Stimulated activated naive CD8-positive, alpha-beta T cell treated with anti-CD3 and anti-CD28 coated beads, Interleukin-15, Interleukin-2, amounts not matched to agents 100 ng/mL and 50 ng/mL, for 24 hours (primary cell): ENCODE measurements around the gene SPECC1.
A peak's percentile ranks its signal among the peaks of the same experiment; 100 is the strongest.
"Not testable (repeated sequence)": the region's sequence is repeated elsewhere in the genome, so short reads cannot be mapped to it uniquely, and the experiment has no call there.

Experiments
- H3K27ac Mint-ChIP-seq: one replicate; pipeline ENCODE4 v1.8.0; 2021; ENCODE audit warnings: mild to moderate bottlenecking, mixed read lengths
- H3K27me3 Mint-ChIP-seq: one replicate; pipeline ENCODE4 v1.8.0; 2021; ENCODE audit warnings: mixed read lengths
- H3K36me3 Mint-ChIP-seq: one replicate; pipeline ENCODE4 v1.8.0; 2021; ENCODE audit warnings: low read depth, mixed read lengths
- H3K4me1 Mint-ChIP-seq: one replicate; pipeline ENCODE4 v1.8.0; 2021; ENCODE audit warnings: low read depth, mixed read lengths
- H3K4me3 Mint-ChIP-seq: one replicate; pipeline ENCODE4 v1.8.0; 2021; ENCODE audit warnings: mild to moderate bottlenecking, mixed read lengths
- H3K9me3 Mint-ChIP-seq: one replicate; pipeline ENCODE4 v1.8.0; 2021; ENCODE audit warnings: mixed read lengths

The SPECC1 gene

DNA sequence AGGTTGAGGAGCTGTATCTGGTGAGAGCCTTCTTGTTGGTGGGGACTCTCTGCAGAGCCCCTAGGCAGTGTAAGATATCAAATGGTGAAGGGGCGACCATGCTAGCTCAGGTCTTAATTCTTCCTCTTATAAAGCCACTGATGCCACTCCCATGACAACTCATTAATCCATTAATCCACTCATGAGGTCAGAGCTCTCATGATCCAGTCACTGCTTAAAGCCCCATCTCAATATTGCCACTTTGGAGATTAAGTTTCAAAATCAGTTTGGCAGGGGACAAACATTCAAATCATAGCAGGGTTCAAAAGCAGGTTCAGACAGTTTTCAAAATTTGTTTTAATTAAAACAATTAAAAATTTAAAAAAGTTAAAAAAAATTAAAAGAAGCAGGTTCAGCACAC is 13.1 kb upstream of the SPECC1 start:
- Mint-ChIP-seq H3K4me1 (no peaks in the 10 kb centered on the region), H3K36me3 (no peaks in the 10 kb centered on the region), H3K4me3 (no peak overlapping the region), H3K9me3 (no peaks in the 10 kb centered on the region), H3K27ac (no peak overlapping the region), H3K27me3 (peaks cover 15% of the 10 kb centered on the region)

DNA sequence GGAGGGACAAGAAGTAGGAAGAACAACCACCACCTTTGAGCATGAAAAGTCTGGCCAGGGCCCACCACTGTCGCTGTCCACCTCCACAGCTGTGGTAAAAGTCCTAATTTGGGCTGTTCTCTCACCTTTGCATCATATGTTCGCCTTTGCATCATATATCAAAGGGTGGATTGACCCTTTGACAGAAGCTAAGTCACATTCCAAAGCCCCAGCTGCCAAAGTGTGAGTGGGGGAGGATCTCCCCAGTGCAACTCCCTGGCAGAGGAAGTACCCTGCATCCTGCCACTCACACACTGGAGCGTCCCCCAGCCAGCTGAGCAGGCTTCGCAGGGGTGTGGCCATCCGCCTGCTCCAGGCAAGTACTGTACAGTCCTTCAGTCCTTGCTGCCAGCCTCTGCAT is 12.7 kb upstream of the SPECC1 start:
- no peak overlapping the region for H3K27ac Mint-ChIP-seq
- H3K4me1 Mint-ChIP-seq = no peaks in the 10 kb centered on the region
- no peak overlapping the region for H3K4me3 Mint-ChIP-seq
- H3K27me3 Mint-ChIP-seq = peaks cover 15% of the 10 kb centered on the region
- no peaks in the 10 kb centered on the region for H3K36me3 Mint-ChIP-seq
- no peaks in the 10 kb centered on the region for H3K9me3 Mint-ChIP-seq

DNA sequence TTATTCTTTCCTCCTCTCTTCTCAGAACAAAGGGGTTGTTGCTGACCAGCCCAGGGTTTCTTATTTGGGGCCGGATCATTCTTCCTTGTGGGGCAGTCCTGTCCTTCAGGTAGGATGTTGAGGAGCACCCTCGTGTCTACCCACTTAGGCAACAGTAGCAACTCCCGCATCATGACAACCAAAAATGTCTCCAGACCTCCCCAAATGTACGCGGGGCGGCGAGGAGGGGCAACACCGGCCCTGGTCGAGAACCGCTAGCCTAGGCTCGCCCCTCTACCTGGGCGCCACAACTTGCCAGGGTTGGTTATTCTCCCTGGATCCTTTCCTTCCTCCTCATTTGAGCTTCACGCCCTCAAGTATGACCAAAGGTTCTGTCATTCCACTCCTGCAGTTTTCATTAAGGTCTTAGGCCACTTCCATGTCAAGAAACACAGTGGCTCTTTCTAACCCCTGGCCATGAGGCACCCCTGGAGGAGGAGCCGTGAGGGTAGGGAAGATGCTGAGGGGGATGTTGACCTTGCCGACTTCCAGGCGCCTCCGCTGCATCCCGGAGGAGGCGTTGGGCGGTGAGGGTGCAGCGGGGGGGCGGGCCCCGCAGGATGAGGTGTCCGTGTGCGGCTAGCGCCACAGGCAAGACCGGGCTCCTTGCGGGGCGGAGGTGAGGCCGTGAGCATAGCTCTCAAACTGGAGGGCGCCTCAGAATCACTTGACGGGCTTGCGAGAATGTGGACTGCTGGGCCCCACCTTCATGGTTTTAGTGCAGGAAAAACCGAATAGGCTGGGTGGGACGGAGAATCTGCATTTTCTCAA is 712 bp upstream of the SPECC1 start:
- peak overlapping the region; percentile 63 for H3K27ac Mint-ChIP-seq
- H3K4me1 Mint-ChIP-seq = peaks cover 9% of the 10 kb centered on the region
- no peaks in the 10 kb centered on the region for H3K36me3 Mint-ChIP-seq
- peaks cover 59% of the 10 kb centered on the region for H3K27me3 Mint-ChIP-seq
- peak overlapping the region; percentile 83 for H3K4me3 Mint-ChIP-seq
- no peaks in the 10 kb centered on the region for H3K9me3 Mint-ChIP-seq

GRCh38 chr17:20009052-20009301 is 182 bp upstream of the SPECC1 start:
- peak overlapping the region; percentile 83 for H3K4me3 Mint-ChIP-seq
- H3K27ac Mint-ChIP-seq = peak overlapping the region; percentile 63
- no peaks in the 10 kb centered on the region for H3K36me3 Mint-ChIP-seq
- H3K9me3 Mint-ChIP-seq = no peaks in the 10 kb centered on the region
- H3K27me3 Mint-ChIP-seq = peaks cover 61% of the 10 kb centered on the region
- peaks cover 9% of the 10 kb centered on the region for H3K4me1 Mint-ChIP-seq

DNA sequence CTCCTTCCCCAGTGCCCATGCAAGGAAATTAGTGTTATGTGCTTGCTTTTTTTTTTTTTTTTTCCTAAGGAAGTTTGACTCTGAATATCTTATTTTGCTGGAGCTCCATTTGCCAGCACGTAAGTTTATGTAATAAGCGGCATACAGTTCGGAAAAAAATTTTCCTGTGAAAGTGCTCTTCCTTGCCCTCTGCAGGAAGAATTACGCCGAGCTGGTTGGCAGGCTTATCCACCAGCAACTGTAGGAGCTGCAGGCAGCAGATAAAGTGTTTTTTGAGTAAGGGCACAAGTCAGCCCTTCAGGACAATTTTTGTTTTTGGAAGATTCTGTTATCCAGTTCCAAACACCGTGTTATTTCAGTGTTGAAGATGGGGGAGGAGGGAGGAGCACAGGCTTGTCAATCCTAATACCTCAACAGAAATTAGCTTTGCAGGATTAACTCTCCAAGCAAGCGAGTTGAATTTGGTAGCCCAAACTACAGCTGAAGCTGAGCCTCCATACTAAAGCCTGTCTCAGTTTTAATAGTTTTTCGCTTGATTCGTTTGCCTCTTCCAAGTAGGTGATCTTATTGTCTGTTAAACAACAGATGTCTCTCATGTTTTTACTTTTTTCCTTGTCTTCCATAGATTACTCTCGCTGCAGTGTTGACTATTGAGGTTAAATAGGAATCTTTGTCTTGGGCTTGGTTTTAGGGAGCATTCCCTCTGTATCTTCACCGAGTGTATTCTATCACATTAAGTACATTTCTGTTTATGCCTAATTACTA is 1.1 kb downstream of the SPECC1 start:
- Mint-ChIP-seq H3K4me1 (peaks cover 9% of the 10 kb centered on the region), H3K4me3 (peak overlapping the region; percentile 81), H3K27me3 (peaks cover 74% of the 10 kb centered on the region), H3K27ac (no peak overlapping the region), H3K9me3 (no peaks in the 10 kb centered on the region), H3K36me3 (no peaks in the 10 kb centered on the region)

GRCh38 chr17:20010936-20011335 is 1.8 kb downstream of the SPECC1 start:
- Mint-ChIP-seq H3K27ac (no peak overlapping the region), H3K4me3 (peak overlapping the region; percentile 81), H3K4me1 (peaks cover 9% of the 10 kb centered on the region), H3K36me3 (no peaks in the 10 kb centered on the region), H3K9me3 (no peaks in the 10 kb centered on the region), H3K27me3 (peaks cover 74% of the 10 kb centered on the region)

DNA sequence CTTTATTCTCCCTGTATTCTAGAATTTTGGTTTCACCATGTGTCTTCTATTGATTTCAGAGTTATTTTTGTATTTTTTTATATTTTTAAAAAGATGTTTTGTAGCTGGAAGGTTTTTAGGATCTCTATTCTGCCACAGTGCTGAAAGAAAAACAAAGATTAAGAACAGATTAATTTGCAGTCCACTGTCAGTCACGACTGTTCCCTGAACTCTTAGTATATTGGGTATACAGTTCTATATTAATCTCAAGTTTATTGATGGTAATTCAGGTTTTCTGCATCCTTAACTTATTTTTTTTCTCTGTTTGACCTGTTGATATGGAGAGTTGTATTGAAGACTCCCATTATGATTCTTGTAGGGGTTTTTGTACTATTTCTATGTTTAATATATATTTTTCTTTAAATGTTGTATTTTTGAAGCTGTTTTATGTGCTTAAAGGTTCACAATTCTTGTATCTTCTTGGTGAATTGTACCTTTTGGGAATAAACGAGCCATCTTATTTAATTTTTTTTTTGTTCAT is 2.9 kb downstream of the SPECC1 start:
- Mint-ChIP-seq H3K27ac (no peak overlapping the region), H3K27me3 (peaks cover 66% of the 10 kb centered on the region), H3K4me3 (no peak overlapping the region), H3K9me3 (no peaks in the 10 kb centered on the region), H3K4me1 (peaks cover 9% of the 10 kb centered on the region), H3K36me3 (no peaks in the 10 kb centered on the region)

GRCh38 chr17:20016475-20016992 is 7.4 kb downstream of the SPECC1 start:
- not testable (repeated sequence) for H3K36me3 Mint-ChIP-seq, H3K4me3 Mint-ChIP-seq, H3K9me3 Mint-ChIP-seq, H3K4me1 Mint-ChIP-seq, H3K27ac Mint-ChIP-seq
- H3K27me3 Mint-ChIP-seq = peaks cover 47% of the 10 kb centered on the region

GRCh38 chr17:20022701-20023100 is 13.5 kb downstream of the SPECC1 start:
- Mint-ChIP-seq H3K27me3 (peaks cover 6% of the 10 kb centered on the region), H3K36me3 (no peaks in the 10 kb centered on the region), H3K27ac (no peak overlapping the region), H3K4me3 (no peak overlapping the region), H3K9me3 (no peaks in the 10 kb centered on the region), H3K4me1 (no peaks in the 10 kb centered on the region)

- H3K9me3 Mint-ChIP-seq = no peaks in the 10 kb centered on the region
- no peak overlapping the region for H3K4me3 Mint-ChIP-seq
- no peak overlapping the region for H3K27ac Mint-ChIP-seq
- peaks cover 11% of the 10 kb centered on the region for H3K27me3 Mint-ChIP-seq
- H3K4me1 Mint-ChIP-seq = peaks cover 6% of the 10 kb centered on the region
- H3K36me3 Mint-ChIP-seq = no peaks in the 10 kb centered on the region
Observed at GRCh38 chr17:20026960-20027359, 17.8 kb downstream of the SPECC1 start.

GRCh38 chr17:20028443-20028842 is 19.3 kb downstream of the SPECC1 start:
- H3K27me3 Mint-ChIP-seq = peaks cover 8% of the 10 kb centered on the region
- peaks cover 18% of the 10 kb centered on the region for H3K4me1 Mint-ChIP-seq
- no peaks in the 10 kb centered on the region for H3K36me3 Mint-ChIP-seq
- no peak overlapping the region for H3K27ac Mint-ChIP-seq
- H3K4me3 Mint-ChIP-seq = no peak overlapping the region
- no peaks in the 10 kb centered on the region for H3K9me3 Mint-ChIP-seq

DNA sequence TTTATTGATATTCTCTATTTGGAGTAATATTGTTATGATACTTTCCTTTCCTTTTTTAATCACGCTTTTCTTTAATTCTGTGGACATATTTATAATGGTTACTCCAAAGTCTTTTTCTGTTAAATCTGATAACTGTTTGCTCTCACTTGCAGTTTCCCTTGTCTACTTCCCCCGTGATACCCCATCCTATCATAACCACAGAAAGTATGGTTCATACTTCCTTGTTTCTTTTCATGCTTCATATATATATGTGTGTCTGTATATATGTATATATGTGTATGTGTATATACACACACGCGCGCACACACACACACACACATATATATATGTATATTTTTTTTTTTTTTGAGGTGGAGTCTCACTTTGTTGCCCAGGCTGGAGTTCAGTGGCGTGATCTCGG is 23.5 kb downstream of the SPECC1 start:
- Mint-ChIP-seq H3K4me3 (no peak overlapping the region), H3K27ac (no peak overlapping the region), H3K4me1 (peaks cover 19% of the 10 kb centered on the region), H3K9me3 (no peaks in the 10 kb centered on the region), H3K36me3 (no peaks in the 10 kb centered on the region), H3K27me3 (peaks cover 8% of the 10 kb centered on the region)

- Mint-ChIP-seq H3K9me3 (no peaks in the 10 kb centered on the region), H3K4me1 (peaks cover 19% of the 10 kb centered on the region), H3K27me3 (peaks cover 8% of the 10 kb centered on the region), H3K36me3 (no peaks in the 10 kb centered on the region), H3K4me3 (no peak overlapping the region), H3K27ac (no peak overlapping the region)
Observed at GRCh38 chr17:20033415-20033814, 24.3 kb downstream of the SPECC1 start.

GRCh38 chr17:20035501-20035900 is 26.3 kb downstream of the SPECC1 start:
- Mint-ChIP-seq H3K4me3 (no peak overlapping the region), H3K4me1 (peaks cover 19% of the 10 kb centered on the region), H3K9me3 (no peaks in the 10 kb centered on the region), H3K36me3 (no peaks in the 10 kb centered on the region), H3K27me3 (peaks cover 4% of the 10 kb centered on the region), H3K27ac (no peak overlapping the region)

DNA sequence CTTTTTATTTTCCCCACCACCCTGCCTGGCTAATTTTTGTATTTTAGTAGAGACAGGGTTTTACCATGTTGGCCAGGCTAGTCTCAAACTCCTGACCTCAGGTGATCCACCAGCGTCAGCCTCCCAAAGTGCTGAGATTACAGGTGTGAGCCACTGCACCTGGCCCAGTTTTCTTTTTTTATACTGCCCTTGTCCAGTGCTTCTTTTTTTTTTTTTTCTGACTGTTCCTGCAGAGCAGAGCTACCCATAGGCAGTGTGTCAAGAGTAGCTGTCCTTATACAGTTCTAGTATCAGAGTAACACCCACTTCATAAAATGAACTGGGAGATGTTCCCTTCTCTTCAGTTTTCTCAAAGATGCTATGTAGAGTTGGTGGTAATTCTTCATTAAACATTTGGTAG is 28.1 kb downstream of the SPECC1 start:
- not testable (repeated sequence) for H3K27me3 Mint-ChIP-seq, H3K9me3 Mint-ChIP-seq, H3K4me3 Mint-ChIP-seq, H3K4me1 Mint-ChIP-seq, H3K27ac Mint-ChIP-seq, H3K36me3 Mint-ChIP-seq
